Measurements from ENCODE around the gene KCNT1.
A peak's percentile ranks its signal among the peaks of the same experiment; 100 is the strongest.

Gene KCNT1

GRCh38 chr9:135760465-135760864, 58.5 kb downstream of the KCNT1 start:
- Mint-ChIP-seq H3K9me3 (peaks cover 4 to 5% of the 10 kb centered on the region in 2 donors), H3K27me3 (no peaks in the 10 kb centered on the region)

GRCh38 chr9:135761150-135761844, 59.3 kb downstream of the KCNT1 start:
- Mint-ChIP-seq H3K36me3 (no peaks in the 10 kb centered on the region), H3K9me3 (peaks cover 4 to 6% of the 10 kb centered on the region in 2 donors), H3K27ac (no peak overlapping the region), H3K4me1 (no peaks in the 10 kb centered on the region), H3K4me3 (no peak overlapping the region), H3K27me3 (no peaks in the 10 kb centered on the region)
- DNase-seq (no peak), ATAC-seq (replicated peaks) (no peak)

More at GRCh38 chr9:135760465-135760864, 58.5 kb downstream of the KCNT1 start:
- ATAC-seq (replicated peaks): no peak
- H3K27ac Mint-ChIP-seq: no peak overlapping the region
- no peak for DNase-seq
- H3K4me3 Mint-ChIP-seq: no peak overlapping the region
- no peaks in the 10 kb centered on the region for H3K36me3 Mint-ChIP-seq
- no peaks in the 10 kb centered on the region for H3K4me1 Mint-ChIP-seq

GRCh38 chr9:135761845-135762168, 59.8 kb downstream of the KCNT1 start:
- ATAC-seq (replicated peaks) (no peak), DNase-seq (no peak)
- Mint-ChIP-seq H3K27me3 (no peaks in the 10 kb centered on the region), H3K4me1 (no peaks in the 10 kb centered on the region), H3K27ac (no peak overlapping the region), H3K4me3 (no peak overlapping the region), H3K9me3 (peaks cover 4 to 8% of the 10 kb centered on the region in 2 donors), H3K36me3 (no peaks in the 10 kb centered on the region)

GRCh38 chr9:135762921-135763320, 60.9 kb downstream of the KCNT1 start:
- Mint-ChIP-seq H3K36me3 (no peaks in the 10 kb centered on the region), H3K27ac (no peak overlapping the region), H3K27me3 (no peaks in the 10 kb centered on the region), H3K4me1 (no peaks in the 10 kb centered on the region), H3K9me3 (peaks cover 4 to 10% of the 10 kb centered on the region in 2 donors), H3K4me3 (no peak overlapping the region)
- ATAC-seq (replicated peaks) (no peak), DNase-seq (no peak)

- no peak overlapping the region for H3K27ac Mint-ChIP-seq
- H3K9me3 Mint-ChIP-seq: peaks cover 4 to 12% of the 10 kb centered on the region in 2 donors
- H3K4me3 Mint-ChIP-seq: no peak overlapping the region
- no peak for DNase-seq
- no peak for ATAC-seq (replicated peaks)
- no peaks in the 10 kb centered on the region for H3K4me1 Mint-ChIP-seq
- H3K27me3 Mint-ChIP-seq: peaks cover 2 to 3% of the 10 kb centered on the region in 2 donors
- no peaks in the 10 kb centered on the region for H3K36me3 Mint-ChIP-seq
Observed at GRCh38 chr9:135763716-135764446, 61.9 kb downstream of the KCNT1 start.

- DNase-seq: no peak
- Mint-ChIP-seq H3K27me3 (peaks cover 5 to 7% of the 10 kb centered on the region in 2 donors), H3K27ac (no peak overlapping the region), H3K4me1 (no peaks in the 10 kb centered on the region), H3K36me3 (no peaks in the 10 kb centered on the region), H3K4me3 (no peak overlapping the region), H3K9me3 (peaks cover 4 to 13% of the 10 kb centered on the region in 2 donors)
- ATAC-seq (replicated peaks): no peak
Observed at GRCh38 chr9:135764731-135765130, 62.7 kb downstream of the KCNT1 start.

- Mint-ChIP-seq H3K36me3 (no peaks in the 10 kb centered on the region), H3K4me3 (no peak overlapping the region), H3K9me3 (peaks cover 4 to 13% of the 10 kb centered on the region in 2 donors), H3K27ac (no peak overlapping the region), H3K4me1 (no peaks in the 10 kb centered on the region), H3K27me3 (peaks cover 5 to 7% of the 10 kb centered on the region in 2 donors)
- ATAC-seq (replicated peaks): no peak
- DNase-seq: no peak
Observed at GRCh38 chr9:135765416-135765815, 63.4 kb downstream of the KCNT1 start.

- no peaks in the 10 kb centered on the region for H3K36me3 Mint-ChIP-seq
- no peak for DNase-seq
- peaks cover 4 to 13% of the 10 kb centered on the region in 2 donors for H3K9me3 Mint-ChIP-seq
- no peak overlapping the region for H3K4me3 Mint-ChIP-seq
- no peak overlapping the region for H3K27ac Mint-ChIP-seq
- no peaks in the 10 kb centered on the region for H3K4me1 Mint-ChIP-seq
- ATAC-seq (replicated peaks): no peak
- peaks cover 7 to 12% of the 10 kb centered on the region in 2 donors for H3K27me3 Mint-ChIP-seq
Observed at GRCh38 chr9:135766251-135766650, 64.3 kb downstream of the KCNT1 start.

- H3K27me3 Mint-ChIP-seq: peaks cover 7 to 12% of the 10 kb centered on the region in 2 donors
- ATAC-seq (replicated peaks) (no peak), DNase-seq (no peak)
- peaks cover 4 to 13% of the 10 kb centered on the region in 2 donors for H3K9me3 Mint-ChIP-seq
- no peak overlapping the region for H3K27ac Mint-ChIP-seq
- H3K4me3 Mint-ChIP-seq: no peak overlapping the region
- H3K4me1 Mint-ChIP-seq: no peaks in the 10 kb centered on the region
- no peaks in the 10 kb centered on the region for H3K36me3 Mint-ChIP-seq
Observed at GRCh38 chr9:135766707-135767106, 64.7 kb downstream of the KCNT1 start.

GRCh38 chr9:135768516-135769218, 66.7 kb downstream of the KCNT1 start:
- Mint-ChIP-seq H3K27ac (no peak overlapping the region), H3K4me3 (no peak overlapping the region), H3K27me3 (peaks cover 7 to 12% of the 10 kb centered on the region in 2 donors), H3K4me1 (no peaks in the 10 kb centered on the region), H3K9me3 (peaks cover 4 to 13% of the 10 kb centered on the region in 2 donors), H3K36me3 (no peaks in the 10 kb centered on the region)
- ATAC-seq (replicated peaks): no peak
- no peak for DNase-seq

GRCh38 chr9:135769489-135770202, 67.7 kb downstream of the KCNT1 start:
- H3K4me3 Mint-ChIP-seq: peak overlapping the region in 1 of 2 donors; percentile 4

GRCh38 chr9:135770203-135770535, 68.2 kb downstream of the KCNT1 start:
- H3K4me3 Mint-ChIP-seq: no peak overlapping the region
- H3K36me3 Mint-ChIP-seq: no peaks in the 10 kb centered on the region
- no peak for DNase-seq
- no peak overlapping the region for H3K27ac Mint-ChIP-seq
- H3K4me1 Mint-ChIP-seq: no peaks in the 10 kb centered on the region
- ATAC-seq (replicated peaks): no peak
- H3K27me3 Mint-ChIP-seq: peaks cover 7 to 12% of the 10 kb centered on the region in 2 donors
- peaks cover 4 to 9% of the 10 kb centered on the region in 2 donors for H3K9me3 Mint-ChIP-seq

More at GRCh38 chr9:135769489-135770202, 67.7 kb downstream of the KCNT1 start:
- no peaks in the 10 kb centered on the region for H3K36me3 Mint-ChIP-seq
- no peak overlapping the region for H3K27ac Mint-ChIP-seq
- H3K4me1 Mint-ChIP-seq: no peaks in the 10 kb centered on the region
- DNase-seq (no peak), ATAC-seq (replicated peaks) (no peak)
- peaks cover 7 to 12% of the 10 kb centered on the region in 2 donors for H3K27me3 Mint-ChIP-seq
- peaks cover 4 to 13% of the 10 kb centered on the region in 2 donors for H3K9me3 Mint-ChIP-seq

GRCh38 chr9:135770771-135771170, 68.8 kb downstream of the KCNT1 start:
- Mint-ChIP-seq H3K36me3 (no peaks in the 10 kb centered on the region), H3K9me3 (peaks cover 4 to 8% of the 10 kb centered on the region in 2 donors)
- ATAC-seq (replicated peaks): no peak

GRCh38 chr9:135771401-135772051, 69.5 kb downstream of the KCNT1 start:
- DNase-seq (no peak), ATAC-seq (replicated peaks) (no peak)
- peaks cover 7 to 12% of the 10 kb centered on the region in 2 donors for H3K27me3 Mint-ChIP-seq
- H3K4me3 Mint-ChIP-seq: no peak overlapping the region
- peaks cover 0 to 5% of the 10 kb centered on the region in 2 donors for H3K9me3 Mint-ChIP-seq
- H3K4me1 Mint-ChIP-seq: no peaks in the 10 kb centered on the region
- no peak overlapping the region for H3K27ac Mint-ChIP-seq
- H3K36me3 Mint-ChIP-seq: no peaks in the 10 kb centered on the region

More at GRCh38 chr9:135770771-135771170, 68.8 kb downstream of the KCNT1 start:
- Mint-ChIP-seq H3K27me3 (peaks cover 7 to 12% of the 10 kb centered on the region in 2 donors), H3K4me3 (no peak overlapping the region), H3K4me1 (no peaks in the 10 kb centered on the region), H3K27ac (no peak overlapping the region)
- no peak for DNase-seq
